ENCODE results near the gene ANXA6.
A peak's percentile ranks its signal among the peaks of the same experiment; 100 is the strongest.

ANXA6 gene

GRCh38 chr5:151079838-151080612 is 77.6 kb downstream of the ANXA6 start:
- TF ChIP-seq CTCF (IDR thresholded peaks at IDR 0.05) = no peak
- no peak for DNase-seq (ENCODE audit: low spot score)
- Histone ChIP-seq H3K4me3 (peak overlapping the region; percentile 99), H3K27ac (peak overlapping the region; percentile 93 to 100)

DNA sequence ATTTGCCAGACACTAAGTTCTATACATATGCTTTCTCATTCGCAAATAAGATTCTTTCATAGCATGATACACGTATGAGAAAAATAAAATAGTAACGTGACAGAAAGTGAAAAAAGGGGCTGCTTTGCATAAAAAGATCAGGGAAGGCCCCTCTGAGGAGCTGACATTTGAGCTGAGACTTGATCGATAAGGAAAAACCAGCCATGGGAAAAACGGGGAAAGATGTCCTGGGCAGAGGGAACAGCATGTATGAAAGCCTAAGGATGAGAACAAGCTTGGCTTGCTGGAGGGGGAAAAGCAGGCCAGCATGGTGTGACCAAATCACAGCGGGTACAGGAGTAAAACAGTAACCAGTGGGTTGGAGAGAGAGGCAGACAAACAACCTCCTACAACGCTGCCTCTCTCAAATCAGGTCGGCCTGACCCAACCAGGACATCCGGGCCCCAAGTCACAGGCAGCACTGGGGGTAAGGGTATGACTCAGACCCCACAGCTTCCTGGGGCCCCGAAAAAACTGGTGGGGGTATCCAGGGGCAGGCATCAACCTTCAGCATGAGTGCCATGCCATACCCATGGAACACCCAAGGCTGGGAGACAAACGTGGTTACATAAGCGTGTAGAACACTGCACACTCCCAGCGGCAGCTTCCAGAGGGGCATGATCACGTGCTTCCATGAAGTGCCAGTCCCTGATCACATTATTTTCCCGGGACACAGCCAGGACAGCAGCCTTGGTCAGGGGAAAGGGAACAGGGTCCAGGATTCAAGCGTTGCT is 78.9 kb downstream of the ANXA6 start:
- DNase-seq (ENCODE audit: low spot score) = no peak
- no peak for TF ChIP-seq CTCF (IDR thresholded peaks at IDR 0.05)
- H3K4me3 ChIP-seq = peak overlapping the region; percentile 10
- no peak overlapping the region for H3K27ac ChIP-seq

- no peak for TF ChIP-seq CTCF (IDR thresholded peaks at IDR 0.05)
- H3K27ac ChIP-seq = no peak overlapping the region
- no peak overlapping the region for H3K4me3 ChIP-seq
- no peak for DNase-seq (ENCODE audit: low spot score)
Observed at GRCh38 chr5:151077967-151078366, 79.6 kb downstream of the ANXA6 start.

DNA sequence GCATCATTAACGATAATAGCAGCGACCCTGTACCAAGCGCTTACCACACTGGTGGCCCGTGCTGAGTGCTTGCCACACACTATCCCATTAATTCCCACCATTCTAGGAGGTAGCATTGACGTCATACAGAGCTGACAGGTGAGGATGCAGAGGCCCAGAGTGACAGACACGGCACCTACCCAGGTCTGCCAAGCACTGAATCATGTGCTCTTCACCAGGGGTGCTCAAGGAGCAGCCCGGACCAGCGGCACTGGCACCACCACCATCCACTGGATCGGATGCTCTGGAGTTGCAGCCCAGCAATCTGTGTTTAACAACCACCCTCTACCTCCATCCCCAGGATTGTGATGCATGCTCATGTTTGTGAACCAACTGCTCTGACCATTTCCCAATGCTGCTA is 80.2 kb downstream of the ANXA6 start:
- Histone ChIP-seq H3K27ac (no peak overlapping the region), H3K4me3 (no peak overlapping the region)
- no peak for DNase-seq (ENCODE audit: low spot score)
- TF ChIP-seq CTCF (IDR thresholded peaks at IDR 0.05) = no peak

DNA sequence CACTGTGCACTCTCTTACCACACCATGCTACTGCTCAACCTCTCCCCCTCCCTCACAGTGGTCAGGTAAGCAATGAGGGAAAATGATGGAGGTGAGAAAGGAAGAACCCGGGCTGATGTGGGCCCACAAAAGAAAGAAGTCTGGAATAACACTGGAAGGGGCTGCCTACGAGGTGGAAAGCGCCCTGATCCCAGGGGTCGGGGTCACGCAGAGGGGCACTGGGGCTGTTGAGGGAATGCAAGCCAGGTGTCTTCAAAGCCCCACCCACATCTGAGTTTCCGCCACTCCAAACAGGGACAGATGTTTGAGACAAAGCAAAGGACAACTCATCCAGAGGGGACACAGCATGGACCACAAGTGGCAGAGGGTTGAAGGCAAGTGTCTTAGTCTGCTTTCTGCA is 81.0 kb downstream of the ANXA6 start:
- Histone ChIP-seq H3K4me3 (no peak overlapping the region), H3K27ac (no peak overlapping the region)
- no peak for DNase-seq (ENCODE audit: low spot score)
- TF ChIP-seq CTCF (IDR thresholded peaks at IDR 0.05) = no peak

DNA sequence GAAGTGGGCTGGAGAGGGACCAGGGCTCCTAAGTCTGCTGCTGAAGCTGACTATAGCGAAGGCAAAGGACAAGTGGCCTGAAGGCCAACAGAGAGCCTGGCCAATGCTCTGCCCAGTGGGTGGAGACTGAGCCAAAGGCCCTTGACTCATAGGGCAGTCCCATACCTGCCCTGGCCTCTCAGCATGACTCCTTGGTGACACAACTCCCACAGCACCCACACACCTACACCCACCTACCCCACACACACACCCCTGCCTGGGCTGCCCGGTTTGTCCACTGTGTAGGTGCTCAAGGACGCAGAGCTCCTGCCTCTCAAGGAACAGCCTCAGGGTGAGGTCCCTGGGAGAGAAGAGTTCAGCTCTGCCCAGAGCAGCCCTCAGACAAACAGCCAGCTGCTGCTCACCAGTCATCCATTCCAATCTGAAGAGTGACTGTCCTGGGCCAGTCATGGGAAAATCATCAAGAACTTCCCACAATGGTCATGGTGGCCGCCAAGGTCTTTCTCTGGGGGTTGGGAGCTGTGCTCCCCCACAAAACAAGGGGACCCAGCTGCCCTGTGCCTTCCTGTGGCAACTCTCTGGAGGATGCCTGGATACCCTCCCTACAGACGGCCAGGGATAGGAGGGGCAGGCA is 81.8 kb downstream of the ANXA6 start:
- no peak overlapping the region for H3K27ac ChIP-seq
- TF ChIP-seq CTCF (IDR thresholded peaks at IDR 0.05) = no peak
- no peak for DNase-seq (ENCODE audit: low spot score)
- H3K4me3 ChIP-seq = no peak overlapping the region

All from coronary artery (tissue), 2 donors.